ENCODE data around the gene CSNK1G3.

DNA sequence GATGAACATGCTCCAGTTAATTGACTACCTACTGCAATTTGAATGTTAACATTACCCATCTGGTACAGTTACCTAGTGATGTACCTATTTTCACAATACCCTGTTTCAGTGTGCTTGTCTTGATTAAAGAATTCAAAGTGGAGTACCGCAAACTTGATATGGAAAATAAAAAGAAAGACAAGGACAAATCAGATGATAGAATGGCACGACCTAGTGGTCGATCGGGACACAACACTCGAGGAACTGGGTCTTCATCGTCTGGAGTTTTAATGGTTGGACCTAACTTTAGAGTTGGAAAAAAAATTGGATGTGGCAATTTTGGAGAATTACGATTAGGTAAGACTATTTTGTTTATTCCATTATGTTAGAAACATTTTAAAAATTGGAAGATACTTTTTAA is 33.5 kb downstream of the CSNK1G3 start:
- TF ChIP-seq, protein P1, sequence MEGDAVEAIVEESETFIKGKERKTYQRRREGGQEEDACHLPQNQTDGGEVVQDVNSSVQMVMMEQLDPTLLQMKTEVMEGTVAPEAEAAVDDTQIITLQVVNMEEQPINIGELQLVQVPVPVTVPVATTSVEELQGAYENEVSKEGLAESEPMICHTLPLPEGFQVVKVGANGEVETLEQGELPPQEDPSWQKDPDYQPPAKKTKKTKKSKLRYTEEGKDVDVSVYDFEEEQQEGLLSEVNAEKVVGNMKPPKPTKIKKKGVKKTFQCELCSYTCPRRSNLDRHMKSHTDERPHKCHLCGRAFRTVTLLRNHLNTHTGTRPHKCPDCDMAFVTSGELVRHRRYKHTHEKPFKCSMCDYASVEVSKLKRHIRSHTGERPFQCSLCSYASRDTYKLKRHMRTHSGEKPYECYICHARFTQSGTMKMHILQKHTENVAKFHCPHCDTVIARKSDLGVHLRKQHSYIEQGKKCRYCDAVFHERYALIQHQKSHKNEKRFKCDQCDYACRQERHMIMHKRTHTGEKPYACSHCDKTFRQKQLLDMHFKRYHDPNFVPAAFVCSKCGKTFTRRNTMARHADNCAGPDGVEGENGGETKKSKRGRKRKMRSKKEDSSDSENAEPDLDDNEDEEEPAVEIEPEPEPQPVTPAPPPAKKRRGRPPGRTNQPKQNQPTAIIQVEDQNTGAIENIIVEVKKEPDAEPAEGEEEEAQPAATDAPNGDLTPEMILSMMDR (IDR thresholded peaks at IDR 0.05) = peak in 5 of 7 experiments; percentile 14 to 35 (median 25)
- no peak for TF ChIP-seq POLR2A (IDR thresholded peaks at IDR 0.05)
